OCI-LY7 (cell line): ENCODE data around the gene CREB5.

Experiments
- CTCF ChIP-seq: fragments of 200-600 bp; sonication (generic); conservative IDR thresholded peaks from 2 replicates; pipeline ENCODE4 v1.5.1; 2014; ENCODE audit warnings: mild to moderate bottlenecking, antibody characterized with exemption, low read length, moderate library complexity, mixed read lengths
- EZH2phosphoT487 ChIP-seq: fragments of 200-600 bp; sonication (generic); IDR thresholded peaks from 2 replicates; pipeline ENCODE4 v1.6.1; 2018; ENCODE audit warnings: low read depth, borderline replicate concordance, mild to moderate bottlenecking, mixed run types, antibody characterized with exemption, low read length, moderate library complexity, mixed read lengths

DNA sequence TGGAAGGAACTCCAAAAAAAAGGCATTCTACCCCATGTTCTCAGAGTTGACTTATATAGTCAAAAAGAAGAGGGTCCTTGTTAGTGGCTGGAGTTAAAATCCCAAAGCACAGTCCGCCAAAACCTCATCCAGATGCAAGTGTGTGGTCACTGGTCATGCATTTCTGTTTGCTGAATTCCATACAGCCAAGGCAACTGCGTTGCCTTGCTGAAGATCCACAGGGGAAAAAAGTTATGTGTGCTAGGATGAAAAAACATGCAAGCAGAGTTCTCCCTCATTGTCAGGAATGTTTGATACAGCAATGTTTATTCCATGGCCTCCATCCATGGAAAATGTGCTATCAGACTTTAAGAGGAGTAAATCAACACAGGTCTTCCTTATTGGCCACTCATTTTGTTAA is 213.1 kb downstream of the CREB5 start:
- no peak for TF ChIP-seq CTCF
- no peak for TF ChIP-seq EZH2phosphoT487
